Ishikawa (cell line): Measurements from ENCODE around the gene UQCC5.

Experiments used
- CREB1 ChIP-seq: IDR thresholded peaks from 2 replicates; pipeline ENCODE4 v1.6.1; 2012; ENCODE audit warnings: low read depth
- EGR1 ChIP-seq: IDR thresholded peaks from 2 replicates; pipeline ENCODE4 v1.6.1; 2012
- EP300 ChIP-seq: IDR thresholded peaks from 2 replicates; pipeline ENCODE4 v1.6.1; 2012; ENCODE audit warnings: borderline replicate concordance
- RAD21 ChIP-seq: IDR thresholded peaks from 2 replicates; pipeline ENCODE4 v1.6.1; 2012; ENCODE audit warnings: low read depth
- TAF1 ChIP-seq: IDR thresholded peaks from 2 replicates; pipeline ENCODE4 v1.6.1; 2012; ENCODE audit warnings: low read depth, mild to moderate bottlenecking
- TEAD4 ChIP-seq: IDR thresholded peaks from 2 replicates; pipeline ENCODE4 v1.6.1; 2012
- USF1 ChIP-seq: IDR thresholded peaks from 2 replicates; pipeline ENCODE4 v1.6.1; 2012
- ZBTB7A ChIP-seq: IDR thresholded peaks from 2 replicates; pipeline ENCODE4 v1.6.1; 2012; ENCODE audit warnings: low read depth
- TF ChIP-seq, protein P1 (sequence below): IDR thresholded peaks from 2 replicates; pipeline ENCODE4 v1.6.1; 2012; ENCODE audit warnings: low read depth, mild to moderate bottlenecking
- TF ChIP-seq, protein P2 (sequence below): IDR thresholded peaks from 2 replicates; pipeline ENCODE4 v1.6.1; 2012

DNA sequence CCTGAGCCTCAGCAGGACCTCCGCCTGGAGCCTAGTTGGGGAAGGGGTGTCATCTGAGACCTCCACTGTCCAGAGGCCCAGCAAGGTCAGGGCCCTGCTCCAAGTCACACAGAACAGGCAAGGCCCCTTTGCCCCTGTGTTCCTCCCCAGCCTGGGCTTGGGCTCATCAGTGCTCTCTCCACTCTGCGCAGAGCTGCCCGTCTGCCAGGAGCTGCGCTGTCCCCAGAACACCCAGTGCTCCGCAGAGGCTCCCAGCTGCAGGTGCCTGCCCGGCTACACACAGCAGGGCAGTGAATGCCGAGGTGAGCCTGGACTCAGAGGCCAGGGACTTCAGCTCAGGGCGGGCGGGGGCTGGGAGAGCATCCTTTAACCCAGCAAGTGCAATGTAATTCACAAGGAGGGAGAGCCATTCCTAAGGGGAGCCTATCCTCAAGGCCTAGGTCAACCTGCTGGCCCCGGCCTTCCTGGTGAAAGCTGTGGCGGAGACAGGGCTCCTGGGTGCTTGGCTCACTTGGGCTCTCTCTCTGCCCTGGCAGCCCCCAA lies 33.5 kb upstream of the UQCC5 start:
- TF ChIP-seq EGR1 (no peak), RAD21 (no peak), EP300 (no peak), ZBTB7A (no peak), CREB1 (no peak), TAF1 (no peak), TEAD4 (no peak), USF1 (no peak)
- TF ChIP-seq, protein P1, sequence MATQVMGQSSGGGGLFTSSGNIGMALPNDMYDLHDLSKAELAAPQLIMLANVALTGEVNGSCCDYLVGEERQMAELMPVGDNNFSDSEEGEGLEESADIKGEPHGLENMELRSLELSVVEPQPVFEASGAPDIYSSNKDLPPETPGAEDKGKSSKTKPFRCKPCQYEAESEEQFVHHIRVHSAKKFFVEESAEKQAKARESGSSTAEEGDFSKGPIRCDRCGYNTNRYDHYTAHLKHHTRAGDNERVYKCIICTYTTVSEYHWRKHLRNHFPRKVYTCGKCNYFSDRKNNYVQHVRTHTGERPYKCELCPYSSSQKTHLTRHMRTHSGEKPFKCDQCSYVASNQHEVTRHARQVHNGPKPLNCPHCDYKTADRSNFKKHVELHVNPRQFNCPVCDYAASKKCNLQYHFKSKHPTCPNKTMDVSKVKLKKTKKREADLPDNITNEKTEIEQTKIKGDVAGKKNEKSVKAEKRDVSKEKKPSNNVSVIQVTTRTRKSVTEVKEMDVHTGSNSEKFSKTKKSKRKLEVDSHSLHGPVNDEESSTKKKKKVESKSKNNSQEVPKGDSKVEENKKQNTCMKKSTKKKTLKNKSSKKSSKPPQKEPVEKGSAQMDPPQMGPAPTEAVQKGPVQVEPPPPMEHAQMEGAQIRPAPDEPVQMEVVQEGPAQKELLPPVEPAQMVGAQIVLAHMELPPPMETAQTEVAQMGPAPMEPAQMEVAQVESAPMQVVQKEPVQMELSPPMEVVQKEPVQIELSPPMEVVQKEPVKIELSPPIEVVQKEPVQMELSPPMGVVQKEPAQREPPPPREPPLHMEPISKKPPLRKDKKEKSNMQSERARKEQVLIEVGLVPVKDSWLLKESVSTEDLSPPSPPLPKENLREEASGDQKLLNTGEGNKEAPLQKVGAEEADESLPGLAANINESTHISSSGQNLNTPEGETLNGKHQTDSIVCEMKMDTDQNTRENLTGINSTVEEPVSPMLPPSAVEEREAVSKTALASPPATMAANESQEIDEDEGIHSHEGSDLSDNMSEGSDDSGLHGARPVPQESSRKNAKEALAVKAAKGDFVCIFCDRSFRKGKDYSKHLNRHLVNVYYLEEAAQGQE = no peak
- TF ChIP-seq, protein P2, sequence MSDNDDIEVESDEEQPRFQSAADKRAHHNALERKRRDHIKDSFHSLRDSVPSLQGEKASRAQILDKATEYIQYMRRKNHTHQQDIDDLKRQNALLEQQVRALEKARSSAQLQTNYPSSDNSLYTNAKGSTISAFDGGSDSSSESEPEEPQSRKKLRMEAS = no peak
